HG03342 (cell line): ENCODE results near the gene TBXAS1.
A peak's percentile ranks its signal among the peaks of the same experiment; 100 is the strongest.
"Not testable (repeated sequence)": the region's sequence is repeated elsewhere in the genome, so short reads cannot be mapped to it uniquely, and the experiment has no call there.

ENCODE experiments used
- ATAC-seq: cut with Tn5 transposase; IDR thresholded peaks from one replicate; pipeline ENCODE4 v1.9.1; 2021; ENCODE audit warnings: mild to moderate bottlenecking, moderate library complexity; ENCODE audit not compliant: unreplicated experiment

The TBXAS1 gene

GRCh38 chr7:139885511-139885910, 56.4 kb downstream of the TBXAS1 start:
- no peak for ATAC-seq

- ATAC-seq, result no peak
Observed at GRCh38 chr7:139886206-139886605, 57.1 kb downstream of the TBXAS1 start.

- no peak for ATAC-seq
Observed at GRCh38 chr7:139886899-139887298, 57.8 kb downstream of the TBXAS1 start.

GRCh38 chr7:139887992-139888481, 59.0 kb downstream of the TBXAS1 start:
- ATAC-seq, result no peak

- ATAC-seq, result no peak
Observed at GRCh38 chr7:139889186-139889871, 60.3 kb downstream of the TBXAS1 start.

- no peak for ATAC-seq
Observed at GRCh38 chr7:139893461-139893860, 64.4 kb downstream of the TBXAS1 start.

GRCh38 chr7:139893999-139894398, 64.9 kb downstream of the TBXAS1 start:
- peak; percentile 70 for ATAC-seq

GRCh38 chr7:139895141-139895829, 66.2 kb downstream of the TBXAS1 start:
- ATAC-seq, result no peak

GRCh38 chr7:139896288-139896687, 67.2 kb downstream of the TBXAS1 start:
- no peak for ATAC-seq

- no peak for ATAC-seq
Observed at GRCh38 chr7:139896831-139897230, 67.8 kb downstream of the TBXAS1 start.

GRCh38 chr7:139897422-139898090, 68.5 kb downstream of the TBXAS1 start:
- ATAC-seq, result no peak

- no peak for ATAC-seq
Observed at GRCh38 chr7:139898483-139898882, 69.4 kb downstream of the TBXAS1 start.

GRCh38 chr7:139899328-139899955, 70.4 kb downstream of the TBXAS1 start:
- no peak for ATAC-seq

- ATAC-seq, result no peak
Observed at GRCh38 chr7:139900326-139900725, 71.3 kb downstream of the TBXAS1 start.

GRCh38 chr7:139901056-139901795, 72.2 kb downstream of the TBXAS1 start:
- ATAC-seq, result no peak

- no peak for ATAC-seq
Observed at GRCh38 chr7:139901901-139902300, 72.8 kb downstream of the TBXAS1 start.

GRCh38 chr7:139902436-139903102, 73.5 kb downstream of the TBXAS1 start:
- ATAC-seq, result no peak

GRCh38 chr7:139903103-139903477, 74.0 kb downstream of the TBXAS1 start:
- not testable (repeated sequence) for ATAC-seq

GRCh38 chr7:139906879-139907278, 77.8 kb downstream of the TBXAS1 start:
- ATAC-seq, result no peak

- no peak for ATAC-seq
Observed at GRCh38 chr7:139908792-139909191, 79.7 kb downstream of the TBXAS1 start.
